Fibroblast of mammary gland (primary cell): Measurements from ENCODE around the gene MEOX1.

Experiments used
- DNase-seq: peaks from one replicate; pipeline ENCODE4 v3.0.0-alpha.2; 2010; ENCODE audit warnings: low read depth
- H3K4me3 ChIP-seq: 2 replicates; pipeline ENCODE4 v1.5.1; 2011; ENCODE audit warnings: low read depth, mild to moderate bottlenecking, low read length, moderate library complexity; ENCODE audit not compliant: control insufficient read depth
- TF ChIP-seq, protein P1 (sequence below): conservative IDR thresholded peaks from 2 replicates; pipeline ENCODE4 v1.5.1; 2011; ENCODE audit warnings: low read depth, low read length, inconsistent platforms; ENCODE audit not compliant: control insufficient read depth, insufficient read depth

Gene MEOX1

DNA sequence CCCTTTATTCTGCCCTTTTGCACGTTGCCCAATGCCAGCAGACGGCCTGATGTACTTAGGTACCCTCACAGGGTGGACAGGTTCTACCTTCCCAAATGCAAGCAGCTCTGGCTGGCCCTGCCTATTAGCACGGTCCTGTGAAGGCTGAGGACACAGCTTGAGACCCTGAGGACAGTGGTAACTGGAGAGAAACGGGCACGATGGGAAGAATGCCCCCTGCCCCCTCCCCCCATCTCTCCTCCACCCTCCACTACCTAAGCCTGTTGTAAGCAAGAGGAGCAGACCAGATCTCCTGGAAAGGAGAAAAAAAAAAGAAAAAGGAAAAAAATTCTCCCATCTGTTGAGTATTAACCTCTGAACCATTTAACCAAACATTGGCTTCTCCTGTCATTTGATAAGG is 34.1 kb downstream of the MEOX1 start:
- TF ChIP-seq, protein P1, sequence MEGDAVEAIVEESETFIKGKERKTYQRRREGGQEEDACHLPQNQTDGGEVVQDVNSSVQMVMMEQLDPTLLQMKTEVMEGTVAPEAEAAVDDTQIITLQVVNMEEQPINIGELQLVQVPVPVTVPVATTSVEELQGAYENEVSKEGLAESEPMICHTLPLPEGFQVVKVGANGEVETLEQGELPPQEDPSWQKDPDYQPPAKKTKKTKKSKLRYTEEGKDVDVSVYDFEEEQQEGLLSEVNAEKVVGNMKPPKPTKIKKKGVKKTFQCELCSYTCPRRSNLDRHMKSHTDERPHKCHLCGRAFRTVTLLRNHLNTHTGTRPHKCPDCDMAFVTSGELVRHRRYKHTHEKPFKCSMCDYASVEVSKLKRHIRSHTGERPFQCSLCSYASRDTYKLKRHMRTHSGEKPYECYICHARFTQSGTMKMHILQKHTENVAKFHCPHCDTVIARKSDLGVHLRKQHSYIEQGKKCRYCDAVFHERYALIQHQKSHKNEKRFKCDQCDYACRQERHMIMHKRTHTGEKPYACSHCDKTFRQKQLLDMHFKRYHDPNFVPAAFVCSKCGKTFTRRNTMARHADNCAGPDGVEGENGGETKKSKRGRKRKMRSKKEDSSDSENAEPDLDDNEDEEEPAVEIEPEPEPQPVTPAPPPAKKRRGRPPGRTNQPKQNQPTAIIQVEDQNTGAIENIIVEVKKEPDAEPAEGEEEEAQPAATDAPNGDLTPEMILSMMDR: no peak
- DNase-seq: no peak
- no peak overlapping the region for H3K4me3 ChIP-seq

DNA sequence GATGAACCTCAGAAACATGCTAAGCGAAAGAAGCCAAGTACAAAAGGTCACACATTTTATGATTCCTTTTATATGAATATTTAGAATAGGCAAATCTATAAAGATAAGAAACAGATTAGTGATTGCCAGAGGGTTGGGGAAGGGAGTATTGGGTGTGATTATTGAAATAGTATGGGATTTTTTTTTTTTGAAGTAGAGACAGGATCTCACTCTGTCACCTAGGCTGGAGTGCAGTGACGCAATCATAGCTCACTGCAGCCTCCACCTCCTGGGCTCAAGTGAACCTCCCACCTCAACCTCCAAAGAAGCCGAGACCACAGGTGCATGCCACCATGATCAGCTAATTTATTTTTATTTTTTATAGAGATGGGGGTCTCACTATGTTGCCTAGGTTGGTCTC is 35.7 kb downstream of the MEOX1 start:
- TF ChIP-seq, protein P1: no peak
- no peak for DNase-seq

DNA sequence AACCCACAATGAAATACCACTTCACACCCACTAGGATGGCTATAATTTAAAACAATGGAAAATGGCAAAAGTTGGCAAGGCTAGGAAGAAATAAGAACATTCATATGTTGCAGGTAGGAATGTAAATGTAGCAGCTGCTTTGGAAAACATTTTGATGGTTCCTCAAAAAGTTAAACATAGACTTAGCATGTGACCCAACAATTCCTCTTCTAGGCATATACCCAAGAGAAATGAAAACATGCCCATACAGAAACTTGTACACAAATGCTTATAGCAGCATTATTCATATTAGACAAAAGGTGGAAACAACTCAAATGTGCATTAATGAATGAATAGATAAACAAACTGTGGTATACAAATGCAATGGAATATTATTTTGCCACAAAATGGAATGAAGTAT is 36.1 kb downstream of the MEOX1 start:
- no peak for DNase-seq
- no peak overlapping the region for H3K4me3 ChIP-seq
- TF ChIP-seq, protein P1: no peak

More for the DNA sequence above, 35.7 kb downstream of the MEOX1 start:
- H3K4me3 ChIP-seq: no peak overlapping the region

DNA sequence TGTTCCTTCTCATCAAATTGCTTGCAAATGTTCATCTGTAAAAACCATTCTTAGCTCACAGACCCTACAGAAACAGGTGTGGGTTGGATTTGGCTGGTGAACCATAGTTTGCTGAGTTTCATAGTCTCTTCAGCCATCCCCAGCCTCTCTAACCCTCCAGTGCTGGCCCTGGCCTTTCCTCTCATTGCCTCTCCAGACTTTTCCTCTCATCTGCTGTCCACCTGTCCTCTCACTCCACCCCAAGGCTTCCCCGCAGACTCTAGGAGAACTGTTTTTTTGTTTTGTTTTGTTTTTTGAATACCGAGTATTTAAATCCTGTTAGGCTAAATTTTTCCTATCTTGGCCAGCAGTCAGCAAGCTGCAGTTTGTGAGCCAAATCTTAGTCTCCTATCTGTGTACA is 41.1 kb downstream of the MEOX1 start:
- TF ChIP-seq, protein P1: no peak
- no peak for DNase-seq
- no peak overlapping the region for H3K4me3 ChIP-seq

DNA sequence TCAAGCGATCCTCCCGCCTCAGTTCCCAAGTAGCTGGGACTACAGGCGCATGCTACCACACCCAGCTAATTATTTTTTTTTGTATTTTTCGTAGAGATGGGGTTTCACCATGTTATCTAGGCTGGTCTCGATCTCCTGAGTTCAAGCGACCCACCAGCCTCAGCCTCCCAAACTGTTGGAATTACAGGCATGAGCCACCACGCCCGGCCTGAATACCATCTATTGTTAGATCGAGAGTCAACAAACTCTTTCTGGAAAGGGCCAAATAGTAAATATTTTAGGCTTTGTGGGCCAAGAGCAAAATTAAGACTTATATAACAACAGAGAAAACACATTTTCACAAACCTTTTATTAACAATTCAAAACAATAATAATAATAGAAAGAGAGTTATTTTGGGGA is 41.6 kb downstream of the MEOX1 start:
- TF ChIP-seq, protein P1: no peak
- H3K4me3 ChIP-seq: no peak overlapping the region

DNA sequence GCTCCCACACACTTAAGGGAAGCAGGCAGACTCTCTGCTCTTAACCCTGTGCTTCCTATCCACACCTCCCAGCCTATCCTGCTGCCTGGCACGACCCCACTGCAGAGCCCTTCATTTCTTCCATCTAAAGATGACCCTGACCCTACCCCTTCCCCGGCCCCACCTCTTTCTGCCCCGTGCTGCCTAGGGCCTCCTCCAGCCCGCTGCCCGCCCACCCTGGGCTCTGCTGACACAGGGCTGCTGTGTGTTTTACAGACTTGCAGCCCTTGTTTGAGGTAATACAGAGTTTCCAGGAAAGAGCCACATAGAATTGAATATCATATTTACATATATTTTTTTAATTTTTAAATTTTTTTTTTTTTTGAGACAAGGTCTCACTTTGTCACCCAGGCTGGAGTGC is 42.0 kb downstream of the MEOX1 start:
- H3K4me3 ChIP-seq: no peak overlapping the region
- TF ChIP-seq, protein P1: no peak
- no peak for DNase-seq

More for the DNA sequence above, 41.6 kb downstream of the MEOX1 start:
- no peak for DNase-seq

DNA sequence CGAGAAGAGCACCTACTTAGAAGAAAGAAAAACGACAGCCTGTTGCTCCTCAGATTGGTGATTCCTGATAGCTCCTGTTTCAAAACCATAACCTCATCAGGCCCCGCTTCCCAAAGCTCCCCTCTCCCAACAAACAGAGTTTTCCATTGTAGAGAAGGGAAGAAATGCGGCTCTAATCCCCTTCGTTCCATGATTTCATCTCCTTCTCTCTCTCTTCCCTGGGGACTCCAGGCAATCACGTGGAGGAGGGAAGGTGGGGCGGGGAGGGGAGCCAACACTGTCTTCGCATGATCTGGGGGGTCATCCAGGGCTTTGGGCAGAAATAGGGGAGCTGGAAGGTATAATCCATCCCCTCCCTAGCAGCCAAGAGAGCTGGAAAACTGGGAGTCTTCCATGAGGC is 43.4 kb downstream of the MEOX1 start:
- TF ChIP-seq, protein P1: no peak
- H3K4me3 ChIP-seq: no peak overlapping the region
- no peak for DNase-seq
